Stimulated activated CD4-positive, alpha-beta T cell treated with anti-CD3 and anti-CD28 coated beads, Interleukin-15, amount 100 ng/mL, for 1 hour (primary cell): ENCODE measurements around the gene TMPRSS11F.
"Not testable (repeated sequence)": the region's sequence is repeated elsewhere in the genome, so short reads cannot be mapped to it uniquely, and the experiment has no call there.

Source experiments
- DNase-seq, 2 donors: peaks; one replicate each; pipeline ENCODE4 v3.0.0-alpha.2; 2020; ENCODE audit warnings: low read depth in 1 of 2, low spot score in 1 of 2

Gene TMPRSS11F

GRCh38 chr4:68129793-68130192, at the start of gene TMPRSS11F:
TMPRSS11F (minus strand) TSS chr4:68129869; CDS start chr4:68129820, 49 bp downstream.
- DNase-seq: no peak

- DNase-seq: no peak
Observed at GRCh38 chr4:68176904-68177303, 47.2 kb upstream of the TMPRSS11F start.

- no peak for DNase-seq
Observed at GRCh38 chr4:68176500-68176899, 46.8 kb upstream of the TMPRSS11F start.

- DNase-seq: no peak
Observed at GRCh38 chr4:68175562-68176155, 46.0 kb upstream of the TMPRSS11F start.

GRCh38 chr4:68174389-68174788, 44.7 kb upstream of the TMPRSS11F start:
- DNase-seq: not testable (repeated sequence)

- not testable (repeated sequence) for DNase-seq
Observed at GRCh38 chr4:68172147-68172546, 42.5 kb upstream of the TMPRSS11F start.

GRCh38 chr4:68167706-68168105, 38.0 kb upstream of the TMPRSS11F start:
- no peak for DNase-seq

- DNase-seq: no peak
Observed at GRCh38 chr4:68167166-68167565, 37.5 kb upstream of the TMPRSS11F start.

GRCh38 chr4:68163754-68164153, 34.1 kb upstream of the TMPRSS11F start:
- no peak for DNase-seq

GRCh38 chr4:68162196-68162595, 32.5 kb upstream of the TMPRSS11F start:
- no peak for DNase-seq

GRCh38 chr4:68152411-68152810, 22.7 kb upstream of the TMPRSS11F start:
- DNase-seq: no peak

GRCh38 chr4:68148800-68149685, 19.4 kb upstream of the TMPRSS11F start:
- no peak for DNase-seq

- DNase-seq: no peak
Observed at GRCh38 chr4:68147079-68147478, 17.4 kb upstream of the TMPRSS11F start.

GRCh38 chr4:68145261-68145660, 15.6 kb upstream of the TMPRSS11F start:
- no peak for DNase-seq

GRCh38 chr4:68141852-68142251, 12.2 kb upstream of the TMPRSS11F start:
- DNase-seq: no peak

GRCh38 chr4:68132342-68132741, 2.7 kb upstream of the TMPRSS11F start:
- DNase-seq: no peak

- no peak for DNase-seq
Observed at GRCh38 chr4:68124262-68124661, 5.4 kb downstream of the TMPRSS11F start.

GRCh38 chr4:68123525-68123924, 6.1 kb downstream of the TMPRSS11F start:
- no peak for DNase-seq

- DNase-seq: no peak
Observed at GRCh38 chr4:68119921-68120320, 9.7 kb downstream of the TMPRSS11F start.

GRCh38 chr4:68110441-68110840, 19.2 kb downstream of the TMPRSS11F start:
- DNase-seq: no peak

GRCh38 chr4:68109868-68110267, 19.8 kb downstream of the TMPRSS11F start:
- no peak for DNase-seq

- no peak for DNase-seq
Observed at GRCh38 chr4:68082758-68083157, 46.9 kb downstream of the TMPRSS11F start.
